ENCODE data around the gene RASSF1. TPM values are rescaled to one million over a fixed set of nuclear protein-coding genes. Genes with fewer than 3 reads are reported as not detected.
"Not testable (repeated sequence)": the region's sequence is repeated elsewhere in the genome, so short reads cannot be mapped to it uniquely, and the experiment has no call there.

Gene RASSF1
- total RNA-seq, 1 donor from 2014 or later, result 13.7 TPM

GRCh38 chr3:50314342-50314741 lies 26.3 kb downstream of the RASSF1 start:
- Mint-ChIP-seq H3K4me1 (peaks cover 12% of the 10 kb centered on the region), H3K9me3 (peaks cover 11% of the 10 kb centered on the region), H3K4me3 (no peak overlapping the region), H3K36me3 (peaks cover 43% of the 10 kb centered on the region), H3K27ac (no peak overlapping the region), H3K27me3 (ENCODE audit: insufficient read depth, low read depth) (peaks cover 3% of the 10 kb centered on the region)
- H2AFZ ChIP-seq (replicated peaks), result no peak overlapping the region
- no peak for TF ChIP-seq CTCF (IDR thresholded peaks at IDR 0.05)
- TF ChIP-seq EZH2 (IDR thresholded peaks at IDR 0.05), result no peak
- TF ChIP-seq EZH2phosphoT487 (IDR thresholded peaks at IDR 0.05), result no peak
- H3K36me3 ChIP-seq, result no peaks in the 10 kb centered on the region
- peaks cover 7% of the 10 kb centered on the region for H3K4me1 ChIP-seq
- peaks cover 21% of the 10 kb centered on the region for H4K20me1 ChIP-seq (ENCODE audit: low read depth)
- H3K27ac ChIP-seq, result no peak overlapping the region
- H3K4me2 ChIP-seq, result no peak overlapping the region
- H3F3A ChIP-seq (ENCODE audit: low read depth), result no peaks in the 10 kb centered on the region
- H3K27me3 ChIP-seq, result no peaks in the 10 kb centered on the region
- peaks cover 22% of the 10 kb centered on the region for H3K79me2 ChIP-seq (ENCODE audit: low read depth)
- no peak for DNase-seq (ENCODE audit: low spot score)
- H3K9me3 ChIP-seq (ENCODE audit: low read depth), result peaks cover 6% of the 10 kb centered on the region
- H3K4me3 ChIP-seq, result no peak overlapping the region
- H3K9ac ChIP-seq, result no peak overlapping the region

- not testable (repeated sequence) for H3K27me3 ChIP-seq; H3K36me3 ChIP-seq; H3F3A ChIP-seq (ENCODE audit: low read depth); H3K27ac ChIP-seq; H3K4me1 ChIP-seq; H3K27ac Mint-ChIP-seq; H3K27me3 Mint-ChIP-seq (ENCODE audit: insufficient read depth, low read depth); H3K9ac ChIP-seq; DNase-seq (ENCODE audit: low spot score); H3K4me2 ChIP-seq; H3K4me3 Mint-ChIP-seq; H3K4me3 ChIP-seq; H2AFZ ChIP-seq (replicated peaks); H4K20me1 ChIP-seq (ENCODE audit: low read depth); H3K4me1 Mint-ChIP-seq; H3K79me2 ChIP-seq (ENCODE audit: low read depth)
- peaks cover 29% of the 10 kb centered on the region for H3K36me3 Mint-ChIP-seq
- peaks cover 19% of the 10 kb centered on the region for H3K9me3 Mint-ChIP-seq
- peaks cover 23% of the 10 kb centered on the region for H3K9me3 ChIP-seq (ENCODE audit: low read depth)
Measured at GRCh38 chr3:50312041-50312440, 28.6 kb downstream of the RASSF1 start.

GRCh38 chr3:50304601-50305000 lies 36.0 kb downstream of the RASSF1 start:
- H3K27me3 ChIP-seq, result no peaks in the 10 kb centered on the region
- H4K20me1 ChIP-seq (ENCODE audit: low read depth), result no peaks in the 10 kb centered on the region
- no peak overlapping the region for H3K27ac ChIP-seq
- no peak overlapping the region for H3K4me2 ChIP-seq
- no peaks in the 10 kb centered on the region for H3K79me2 ChIP-seq (ENCODE audit: low read depth)
- peaks cover 10% of the 10 kb centered on the region for H3F3A ChIP-seq (ENCODE audit: low read depth)
- H3K4me1 ChIP-seq, result peaks cover 8% of the 10 kb centered on the region
- DNase-seq (ENCODE audit: low spot score), result peak; percentile 1
- no peak overlapping the region for H2AFZ ChIP-seq (replicated peaks)
- Mint-ChIP-seq H3K9me3 (peaks cover 25% of the 10 kb centered on the region), H3K27ac (no peak overlapping the region), H3K27me3 (ENCODE audit: insufficient read depth, low read depth) (peaks cover 10% of the 10 kb centered on the region), H3K36me3 (peaks cover 5% of the 10 kb centered on the region), H3K4me3 (no peak overlapping the region), H3K4me1 (peaks cover 16% of the 10 kb centered on the region)
- no peak overlapping the region for H3K4me3 ChIP-seq
- no peak for TF ChIP-seq CTCF (IDR thresholded peaks at IDR 0.05)
- TF ChIP-seq EZH2phosphoT487 (IDR thresholded peaks at IDR 0.05), result no peak
- TF ChIP-seq EZH2 (IDR thresholded peaks at IDR 0.05), result no peak
- no peaks in the 10 kb centered on the region for H3K36me3 ChIP-seq
- peaks cover 20% of the 10 kb centered on the region for H3K9me3 ChIP-seq (ENCODE audit: low read depth)
- H3K9ac ChIP-seq, result no peak overlapping the region

GRCh38 chr3:50303013-50303815 lies 37.4 kb downstream of the RASSF1 start, which contains the start of gene HYAL1:
Gene HYAL1 (minus strand): TSS chr3:50303574. CDS start chr3:50302956, 618 bp downstream.
- Mint-ChIP-seq H3K36me3 (peaks cover 3% of the 10 kb centered on the region), H3K9me3 (peaks cover 14% of the 10 kb centered on the region), H3K4me1 (peaks cover 22% of the 10 kb centered on the region), H3K27me3 (ENCODE audit: insufficient read depth, low read depth) (peaks cover 10% of the 10 kb centered on the region), H3K4me3 (no peak within 1 kb of the TSS), H3K27ac (no peak within 1 kb of the TSS)
- peak within 1 kb of the TSS; percentile 37 for H3K27ac ChIP-seq
- no peak within 1 kb of the TSS for H3K4me2 ChIP-seq
- H3K4me1 ChIP-seq, result peaks cover 13% of the 10 kb centered on the region
- TF ChIP-seq EZH2phosphoT487 (IDR thresholded peaks at IDR 0.05) (no peak), CTCF (IDR thresholded peaks at IDR 0.05) (peak; percentile 17)
- peak; percentile 69 for DNase-seq (ENCODE audit: low spot score)
- H3F3A ChIP-seq (ENCODE audit: low read depth), result peaks cover 5% of the 10 kb centered on the region
- no peak within 1 kb of the TSS for H2AFZ ChIP-seq (replicated peaks)
- no peaks in the 10 kb centered on the region for H3K27me3 ChIP-seq
- no peaks in the 10 kb centered on the region for H3K36me3 ChIP-seq
- no peaks in the 10 kb centered on the region for H3K79me2 ChIP-seq (ENCODE audit: low read depth)
- H3K4me3 ChIP-seq, result no peak within 1 kb of the TSS
- H4K20me1 ChIP-seq (ENCODE audit: low read depth), result peaks cover 6% of the 10 kb centered on the region
- H3K9ac ChIP-seq, result no peak within 1 kb of the TSS
- H3K9me3 ChIP-seq (ENCODE audit: low read depth), result peaks cover 8% of the 10 kb centered on the region
